GM21515 (cell line): ENCODE data around the gene IL17RA.

Experiments
- ATAC-seq: cut with Tn5 transposase; IDR thresholded peaks from one replicate; pipeline ENCODE4 v1.9.1; 2021; ENCODE audit not compliant: unreplicated experiment

The IL17RA gene

GRCh38 chr22:17152971-17153370 is 68.2 kb downstream of the IL17RA start:
- no peak for ATAC-seq

DNA sequence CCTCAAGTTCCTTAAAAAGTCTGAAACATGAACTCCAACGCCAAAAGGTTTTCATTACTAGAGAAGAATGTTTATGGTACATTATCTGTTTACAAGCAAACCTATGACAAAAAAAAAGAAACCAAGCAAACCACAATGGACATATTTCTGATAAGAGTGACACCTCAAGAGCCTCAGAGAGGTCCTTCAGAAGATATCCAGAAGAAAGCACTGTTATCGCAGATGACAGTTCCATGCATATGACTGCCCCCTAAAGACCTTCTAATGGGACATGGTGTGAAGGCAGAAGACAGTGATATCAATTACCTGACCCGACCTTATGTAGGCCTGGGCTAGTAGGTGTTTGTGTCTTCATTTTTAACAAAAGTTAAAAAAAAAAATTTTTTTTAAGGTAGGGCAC is 71.1 kb downstream of the IL17RA start:
- ATAC-seq = no peak

DNA sequence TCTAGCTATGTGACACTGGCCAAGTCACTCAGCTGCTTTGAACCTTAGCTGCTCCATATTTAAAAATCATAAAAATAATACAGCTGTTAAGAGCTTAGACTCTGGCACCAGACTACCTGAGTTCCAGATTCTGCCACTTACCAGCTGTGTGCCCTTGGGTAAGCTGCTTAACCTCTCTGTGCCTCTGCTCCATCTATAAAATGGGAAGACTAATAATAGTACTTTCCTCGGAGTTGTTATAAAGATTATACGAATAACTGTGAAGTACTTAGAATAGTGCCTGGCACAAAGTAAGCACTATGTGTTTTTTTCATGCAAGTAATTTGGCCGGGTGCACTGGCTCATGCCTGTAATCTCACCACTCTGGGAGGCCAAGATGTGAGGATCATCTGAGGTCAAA is 72.9 kb downstream of the IL17RA start:
- no peak for ATAC-seq

GRCh38 chr22:17158176-17158567 is 73.4 kb downstream of the IL17RA start:
- no peak for ATAC-seq

- ATAC-seq = peak; percentile 60
Measured at GRCh38 chr22:17158568-17159503, 74.0 kb downstream of the IL17RA start, which contains the start of gene HDHD5. HDHD5 (minus strand) TSS chr22:17159277; CDS start chr22:17159251, 26 bp downstream.

DNA sequence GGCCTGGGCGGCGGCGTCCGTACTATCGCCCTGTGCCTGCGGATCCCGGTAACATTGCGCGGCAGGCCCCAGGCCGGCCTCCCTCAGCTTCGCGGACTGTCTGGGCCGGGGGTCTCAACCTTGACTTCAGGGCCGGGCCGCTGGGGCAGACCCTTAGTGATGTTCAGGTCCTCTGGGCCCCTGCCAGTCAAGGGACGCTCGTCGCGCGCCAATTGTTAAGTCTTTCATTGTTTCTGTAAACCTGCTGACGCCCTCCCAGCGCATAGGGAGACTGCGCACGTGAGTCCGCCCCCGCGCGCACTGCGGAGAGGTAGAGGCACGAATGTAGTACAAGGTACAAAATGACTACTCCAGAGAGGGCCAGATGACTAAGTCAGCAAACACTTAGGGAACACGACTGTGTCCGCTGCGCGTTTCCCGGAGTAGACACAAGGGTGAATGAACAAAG is 74.7 kb downstream of the IL17RA start:
- peak; percentile 13 for ATAC-seq

DNA sequence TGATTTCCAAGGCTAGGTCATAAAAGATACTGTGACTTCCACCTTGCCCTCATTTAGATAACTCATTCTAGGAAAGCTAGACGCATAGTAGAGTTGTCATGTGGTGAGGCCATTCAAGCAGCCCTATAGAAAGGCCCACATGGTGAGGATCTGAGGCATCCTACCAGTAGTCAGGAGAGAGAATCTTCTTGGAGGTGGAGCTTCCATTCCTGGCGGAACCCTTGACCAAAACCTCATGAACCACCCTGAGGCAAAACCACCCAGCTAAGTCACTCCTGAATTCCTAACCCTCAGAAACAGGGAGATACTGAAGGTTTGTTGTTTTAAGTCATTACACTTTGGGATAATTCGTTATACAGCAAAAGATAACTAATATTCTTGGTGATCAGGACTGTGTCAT is 77.2 kb downstream of the IL17RA start:
- ATAC-seq = no peak

DNA sequence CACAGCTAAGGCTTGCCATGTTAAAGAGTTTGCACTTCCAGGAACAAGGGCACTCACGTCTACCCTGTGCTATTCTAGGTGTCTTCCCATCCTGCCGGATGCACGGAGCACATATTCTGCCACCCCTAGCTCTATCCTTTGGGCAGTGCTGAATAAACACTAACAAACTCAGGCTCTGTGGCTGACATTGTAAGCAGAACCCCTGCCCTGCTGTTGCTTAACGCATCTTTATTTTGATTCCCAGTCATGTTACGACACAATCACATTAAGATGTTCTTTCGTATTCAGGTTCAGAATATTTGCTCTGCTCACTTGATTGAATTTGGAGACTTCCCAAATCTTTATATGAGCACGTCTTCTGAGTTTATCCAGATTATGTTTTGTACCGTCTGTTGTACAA is 77.9 kb downstream of the IL17RA start:
- ATAC-seq = no peak

DNA sequence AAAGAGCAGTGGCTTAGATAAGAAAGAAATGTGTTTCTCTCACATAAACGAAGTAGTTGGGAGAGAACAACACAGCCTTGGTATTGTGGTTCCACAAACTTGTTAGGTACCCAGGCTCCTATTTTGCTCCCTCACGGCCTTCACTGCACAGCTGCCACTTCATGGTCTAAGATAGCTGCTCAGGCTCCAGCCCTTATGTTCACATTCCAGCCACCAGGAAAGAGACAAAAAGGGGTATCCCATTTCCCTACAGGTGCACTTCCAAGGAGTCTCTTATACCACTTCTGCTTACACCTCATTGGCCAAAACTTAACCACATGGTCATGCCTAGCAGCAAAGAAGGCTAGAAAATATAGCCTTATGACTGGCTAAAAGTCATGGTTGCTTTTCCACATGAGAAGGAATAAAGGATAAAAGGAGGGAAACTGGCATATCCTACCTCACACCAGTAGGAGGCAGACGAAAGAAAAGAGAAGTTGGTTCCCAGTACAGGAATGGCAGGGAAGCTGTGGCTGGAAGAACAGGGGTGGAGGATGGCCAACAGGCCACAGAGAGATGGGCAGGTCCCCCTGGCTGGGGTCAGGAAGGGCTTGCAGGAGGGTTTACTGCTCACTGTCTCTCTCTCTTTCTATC is 79.7 kb downstream of the IL17RA start:
- no peak for ATAC-seq
